Measurements from ENCODE around the gene CALML4. TPM values are rescaled to one million over a fixed set of nuclear protein-coding genes. Genes with fewer than 3 reads are reported as not detected.
"Not testable (repeated sequence)": the region's sequence is repeated elsewhere in the genome, so short reads cannot be mapped to it uniquely, and the experiment has no call there.

The CALML4 gene
- total RNA-seq, 2 donors from 2014 or later = 1.6 to 7.7 TPM

DNA sequence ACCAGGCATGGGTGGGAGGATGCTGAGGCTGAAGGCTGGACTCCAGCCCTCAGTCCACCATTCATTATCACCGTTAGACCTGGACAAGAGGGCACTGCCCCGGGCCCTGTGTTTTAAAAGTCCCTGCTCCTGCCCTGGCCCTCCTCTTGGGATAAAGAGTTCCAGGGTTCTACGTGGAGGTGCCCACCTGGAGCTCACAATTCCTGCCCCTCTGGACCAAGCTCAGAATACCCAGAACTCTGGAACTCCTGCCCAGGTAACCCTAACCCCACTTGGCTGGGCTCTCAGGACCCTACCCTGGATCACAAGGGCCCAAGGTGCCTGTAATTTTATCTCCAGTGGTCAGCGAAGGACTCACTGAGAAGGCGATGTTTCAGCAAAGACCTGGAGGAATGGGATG, 1.2 kb downstream of the CALML4 start:
- no peak for TF ChIP-seq CTCF (IDR thresholded peaks at IDR 0.05)
- ATAC-seq (ENCODE audit: insufficient number of reproducible peaks, low FRiP score, low read depth) (no peak), DNase-seq (ENCODE audit: low spot score) (no peak)
- H3K4me1 ChIP-seq (ENCODE audit: control insufficient read depth in 1 of 2, low read depth in 2 of 2) = peaks cover 0 to 34% of the 10 kb centered on the region in 2 donors
- H3K4me3 ChIP-seq = no peak overlapping the region
- H3K27ac ChIP-seq = no peak overlapping the region
- no peaks in the 10 kb centered on the region for H3K27me3 ChIP-seq (replicated peaks; ENCODE audit: insufficient read depth)
- no peaks in the 10 kb centered on the region for H3K36me3 ChIP-seq
- H3K9me3 ChIP-seq = no peaks in the 10 kb centered on the region

GRCh38 chr15:68203486-68203885, 1.6 kb downstream of the CALML4 start:
- no peaks in the 10 kb centered on the region for H3K9me3 ChIP-seq
- H3K27me3 ChIP-seq (replicated peaks; ENCODE audit: insufficient read depth) = no peaks in the 10 kb centered on the region
- no peak overlapping the region for H3K27ac ChIP-seq
- DNase-seq (ENCODE audit: low spot score) = no peak
- no peak for ATAC-seq (ENCODE audit: insufficient number of reproducible peaks, low FRiP score, low read depth)
- H3K36me3 ChIP-seq = no peaks in the 10 kb centered on the region
- H3K4me1 ChIP-seq (ENCODE audit: control insufficient read depth in 1 of 2, low read depth in 2 of 2) = peaks cover 0 to 34% of the 10 kb centered on the region in 2 donors
- no peak for TF ChIP-seq CTCF (IDR thresholded peaks at IDR 0.05)
- no peak overlapping the region for H3K4me3 ChIP-seq

DNA sequence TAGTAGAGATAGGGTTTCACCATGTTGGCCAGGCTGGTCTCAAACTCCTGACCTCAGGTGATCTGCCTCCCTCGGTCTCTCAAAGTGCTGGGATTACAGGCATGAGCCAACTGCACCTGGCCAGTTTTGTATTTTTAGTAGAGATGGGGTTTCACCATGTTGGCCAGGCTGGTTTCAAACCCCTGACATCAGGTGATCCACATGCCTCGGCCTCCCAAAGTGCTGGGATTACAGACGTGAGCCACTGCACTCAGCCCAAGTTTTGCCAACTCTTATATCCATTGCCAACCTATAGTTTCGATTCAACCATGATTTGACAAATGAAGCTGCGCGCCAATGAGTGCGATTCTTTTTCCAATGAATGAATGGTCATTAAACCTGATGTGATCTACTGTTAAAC, 2.1 kb downstream of the CALML4 start:
- H3K4me1 ChIP-seq (ENCODE audit: control insufficient read depth in 1 of 2, low read depth in 2 of 2) = peaks cover 0 to 34% of the 10 kb centered on the region in 2 donors
- not testable (repeated sequence) for H3K27me3 ChIP-seq (replicated peaks; ENCODE audit: insufficient read depth); H3K9me3 ChIP-seq; DNase-seq (ENCODE audit: low spot score); ATAC-seq (ENCODE audit: insufficient number of reproducible peaks, low FRiP score, low read depth); H3K36me3 ChIP-seq; H3K27ac ChIP-seq; H3K4me3 ChIP-seq

DNA sequence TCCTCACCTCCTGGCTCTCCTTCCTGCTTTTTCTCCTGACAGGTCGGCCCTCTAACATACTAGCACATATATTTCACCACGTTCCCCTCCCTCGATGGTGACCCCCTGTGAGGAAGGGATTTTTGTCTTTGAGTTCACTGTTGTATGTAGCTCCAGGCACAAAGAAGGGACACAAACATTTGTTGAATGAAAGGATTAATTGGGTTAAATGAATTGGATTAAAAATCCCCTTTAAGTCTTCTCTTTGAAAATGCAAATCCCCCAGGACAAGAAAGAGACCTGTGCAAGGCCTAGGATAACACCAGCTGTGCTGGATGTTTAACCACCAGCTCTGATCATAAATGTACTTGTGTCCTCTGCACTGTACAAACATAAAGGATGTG, 3.3 kb downstream of the CALML4 start:
- Histone ChIP-seq H3K36me3 (no peaks in the 10 kb centered on the region), H3K27me3 (replicated peaks; ENCODE audit: insufficient read depth) (no peaks in the 10 kb centered on the region), H3K4me1 (ENCODE audit: control insufficient read depth in 1 of 2, low read depth in 2 of 2) (peaks cover 0 to 34% of the 10 kb centered on the region in 2 donors), H3K27ac (no peak overlapping the region), H3K9me3 (no peaks in the 10 kb centered on the region), H3K4me3 (no peak overlapping the region)
- DNase-seq (ENCODE audit: low spot score) (no peak), ATAC-seq (ENCODE audit: insufficient number of reproducible peaks, low FRiP score, low read depth) (no peak)
- no peak for TF ChIP-seq CTCF (IDR thresholded peaks at IDR 0.05)

DNA sequence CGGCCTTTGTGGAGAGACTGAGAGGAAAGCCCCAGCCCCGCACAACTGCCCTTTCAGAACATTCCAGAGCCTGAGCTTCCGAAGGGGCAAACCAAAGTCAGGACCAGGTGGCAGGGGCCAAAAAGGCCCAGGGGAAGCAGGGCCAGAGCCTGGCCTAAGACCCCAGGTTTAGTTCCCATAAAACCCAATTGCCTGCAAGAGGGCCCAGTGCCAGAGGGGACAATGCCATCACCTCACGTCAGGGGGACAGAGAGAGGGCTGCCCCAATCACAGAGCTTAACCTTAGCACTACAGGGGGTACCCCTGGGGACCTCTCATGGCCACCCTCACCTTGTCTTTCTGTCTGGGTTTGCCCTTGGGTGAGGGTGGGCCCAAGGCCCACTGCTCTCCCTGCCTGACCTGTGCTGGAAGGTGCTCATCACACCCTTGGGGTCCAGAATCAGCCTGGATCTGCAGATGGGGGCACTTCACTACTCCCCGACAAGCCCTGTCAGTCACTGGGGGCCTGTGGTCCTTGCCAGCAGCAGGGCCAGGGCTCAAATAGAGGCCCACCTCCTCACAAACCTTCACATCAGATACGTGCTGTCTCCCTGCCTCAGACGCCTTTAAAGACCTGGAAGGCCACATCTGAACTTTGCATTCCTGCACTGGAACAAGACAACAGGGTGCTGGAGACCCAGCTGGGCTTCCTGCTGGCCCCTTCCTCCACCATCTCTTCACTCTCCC, 3.8 kb downstream of the CALML4 start:
- no peaks in the 10 kb centered on the region for H3K9me3 ChIP-seq
- ATAC-seq (ENCODE audit: insufficient number of reproducible peaks, low FRiP score, low read depth) (no peak), DNase-seq (ENCODE audit: low spot score) (no peak)
- no peaks in the 10 kb centered on the region for H3K36me3 ChIP-seq
- H3K27ac ChIP-seq = no peak overlapping the region
- peaks cover 0 to 34% of the 10 kb centered on the region in 2 donors for H3K4me1 ChIP-seq (ENCODE audit: control insufficient read depth in 1 of 2, low read depth in 2 of 2)
- H3K27me3 ChIP-seq (replicated peaks; ENCODE audit: insufficient read depth) = no peaks in the 10 kb centered on the region
- H3K4me3 ChIP-seq = no peak overlapping the region
- TF ChIP-seq CTCF (IDR thresholded peaks at IDR 0.05) = no peak
